ENCODE results near the gene LRRC32. TPM values are rescaled to one million over a fixed set of nuclear protein-coding genes. Genes with fewer than 3 reads are reported as not detected.
A peak's percentile ranks its signal among the peaks of the same experiment; 100 is the strongest.

The LRRC32 gene
- total RNA-seq, 1 donor from 2014 or later: 0.39 TPM

GRCh38 chr11:76663486-76663810 lies 7.1 kb downstream of the LRRC32 start:
- Mint-ChIP-seq H3K4me1 (ENCODE audit: low read depth, unreplicated experiment) (peaks cover 8% of the 10 kb centered on the region), H3K27ac (ENCODE audit: unreplicated experiment) (no peak overlapping the region), H3K9me3 (ENCODE audit: unreplicated experiment) (peaks cover 3% of the 10 kb centered on the region), H3K4me3 (ENCODE audit: unreplicated experiment) (no peak overlapping the region), H3K27me3 (ENCODE audit: unreplicated experiment) (no peaks in the 10 kb centered on the region), H3K36me3 (ENCODE audit: unreplicated experiment) (no peaks in the 10 kb centered on the region)
- DNase-seq: no peak
- no peak for TF ChIP-seq CTCF (IDR thresholded peaks at IDR 0.05; ENCODE audit: partially characterized antibody, unreplicated experiment)

- peak; percentile 8 for DNase-seq
- no peak for TF ChIP-seq CTCF (IDR thresholded peaks at IDR 0.05; ENCODE audit: partially characterized antibody, unreplicated experiment)
- Mint-ChIP-seq H3K36me3 (ENCODE audit: unreplicated experiment) (no peaks in the 10 kb centered on the region), H3K27ac (ENCODE audit: unreplicated experiment) (no peak overlapping the region), H3K9me3 (ENCODE audit: unreplicated experiment) (no peaks in the 10 kb centered on the region), H3K4me1 (ENCODE audit: low read depth, unreplicated experiment) (peaks cover 4% of the 10 kb centered on the region), H3K4me3 (ENCODE audit: unreplicated experiment) (no peak overlapping the region), H3K27me3 (ENCODE audit: unreplicated experiment) (no peaks in the 10 kb centered on the region)
Observed at GRCh38 chr11:76662656-76663485, 7.7 kb downstream of the LRRC32 start.

GRCh38 chr11:76661834-76662434 lies 8.6 kb downstream of the LRRC32 start:
- no peak for DNase-seq
- Mint-ChIP-seq H3K36me3 (ENCODE audit: unreplicated experiment) (no peaks in the 10 kb centered on the region), H3K4me1 (ENCODE audit: low read depth, unreplicated experiment) (peaks cover 4% of the 10 kb centered on the region), H3K9me3 (ENCODE audit: unreplicated experiment) (no peaks in the 10 kb centered on the region), H3K4me3 (ENCODE audit: unreplicated experiment) (no peak overlapping the region), H3K27me3 (ENCODE audit: unreplicated experiment) (no peaks in the 10 kb centered on the region), H3K27ac (ENCODE audit: unreplicated experiment) (no peak overlapping the region)
- TF ChIP-seq CTCF (IDR thresholded peaks at IDR 0.05; ENCODE audit: partially characterized antibody, unreplicated experiment): no peak

GRCh38 chr11:76661306-76661751 lies 9.2 kb downstream of the LRRC32 start:
- Mint-ChIP-seq H3K4me3 (ENCODE audit: unreplicated experiment) (no peak overlapping the region), H3K27ac (ENCODE audit: unreplicated experiment) (no peak overlapping the region), H3K27me3 (ENCODE audit: unreplicated experiment) (no peaks in the 10 kb centered on the region), H3K36me3 (ENCODE audit: unreplicated experiment) (no peaks in the 10 kb centered on the region), H3K9me3 (ENCODE audit: unreplicated experiment) (no peaks in the 10 kb centered on the region), H3K4me1 (ENCODE audit: low read depth, unreplicated experiment) (peaks cover 2% of the 10 kb centered on the region)
- no peak for TF ChIP-seq CTCF (IDR thresholded peaks at IDR 0.05; ENCODE audit: partially characterized antibody, unreplicated experiment)
- no peak for DNase-seq
